Progenitor cell of endocrine pancreas (in vitro differentiated cells): Measurements from ENCODE around the gene GID4. TPM values are rescaled to one million over a fixed set of nuclear protein-coding genes. Genes with fewer than 3 reads are reported as not detected.

Experiments used
- DNase-seq: peaks from one replicate; pipeline ENCODE4 v3.0.0; 2021; ENCODE audit warnings: low spot score; ENCODE audit not compliant: unreplicated experiment
- H3K27ac Mint-ChIP-seq: 2 replicates; pipeline ENCODE4 v1.8.0; 2021; ENCODE audit warnings: mild to moderate bottlenecking, moderate library complexity, mixed read lengths
- H3K27me3 Mint-ChIP-seq: 2 replicates; pipeline ENCODE4 v1.8.0; 2021; ENCODE audit warnings: mixed read lengths
- H3K36me3 Mint-ChIP-seq: 2 replicates; pipeline ENCODE4 v1.8.0; 2022; ENCODE audit warnings: mixed read lengths; ENCODE audit not compliant: insufficient read depth
- H3K4me1 Mint-ChIP-seq: 2 replicates; pipeline ENCODE4 v1.8.0; 2021; ENCODE audit warnings: low read depth, mixed read lengths
- H3K4me3 Mint-ChIP-seq: 2 replicates; pipeline ENCODE4 v1.8.0; 2021; ENCODE audit warnings: low read depth, mild to moderate bottlenecking, moderate library complexity, mixed read lengths
- H3K9me3 Mint-ChIP-seq: 2 replicates; pipeline ENCODE4 v1.8.0; 2021; ENCODE audit warnings: low read depth, mixed read lengths
- CTCF ChIP-seq: fragments of 200-600 bp; sonication (generic); IDR thresholded peaks from one replicate; pipeline ENCODE4 v1.5.0; 2021; ENCODE audit warnings: antibody characterized with exemption, mild to moderate bottlenecking; ENCODE audit not compliant: unreplicated experiment
- total RNA-seq: library from RNA; stranded (reverse); gene quantifications from 2 replicates; pipeline ENCODE4 v1.2.1, GENCODE V29; 2021

GID4 gene
- total RNA-seq, 1 donor from 2014 or later: 12.1 TPM

GRCh38 chr17:18038149-18038850 lies 908 bp upstream of the GID4 start:
- Mint-ChIP-seq H3K36me3 (no peaks in the 10 kb centered on the region), H3K27me3 (peaks cover 6% of the 10 kb centered on the region), H3K27ac (peak overlapping the region; percentile 96), H3K4me1 (peaks cover 43% of the 10 kb centered on the region), H3K4me3 (peak overlapping the region; percentile 98), H3K9me3 (no peaks in the 10 kb centered on the region)
- no peak for TF ChIP-seq CTCF
- no peak for DNase-seq

- peak; percentile 39 for DNase-seq
- Mint-ChIP-seq H3K36me3 (no peaks in the 10 kb centered on the region), H3K9me3 (no peaks in the 10 kb centered on the region), H3K27me3 (peaks cover 6% of the 10 kb centered on the region), H3K4me1 (peaks cover 43% of the 10 kb centered on the region), H3K4me3 (peak overlapping the region; percentile 98), H3K27ac (peak overlapping the region; percentile 96)
- TF ChIP-seq CTCF: no peak
These were observed 490 bp downstream of the GID4 start for GRCh38 chr17:18039535-18040260.

- no peak for TF ChIP-seq CTCF
- peak overlapping the region; percentile 84 for H3K27ac Mint-ChIP-seq
- peak overlapping the region; percentile 98 for H3K4me3 Mint-ChIP-seq
- peaks cover 6% of the 10 kb centered on the region for H3K27me3 Mint-ChIP-seq
- H3K36me3 Mint-ChIP-seq: no peaks in the 10 kb centered on the region
- H3K4me1 Mint-ChIP-seq: peaks cover 43% of the 10 kb centered on the region
- no peak for DNase-seq
- H3K9me3 Mint-ChIP-seq: no peaks in the 10 kb centered on the region
These were observed 1.2 kb downstream of the GID4 start for GRCh38 chr17:18040261-18040858.

GRCh38 chr17:18041776-18042175 lies 2.6 kb downstream of the GID4 start:
- Mint-ChIP-seq H3K36me3 (peaks cover under 1% of the 10 kb centered on the region), H3K27me3 (peaks cover 6% of the 10 kb centered on the region), H3K4me1 (peaks cover 33% of the 10 kb centered on the region), H3K9me3 (no peaks in the 10 kb centered on the region), H3K4me3 (peak overlapping the region; percentile 98), H3K27ac (no peak overlapping the region)
- no peak for DNase-seq
- TF ChIP-seq CTCF: no peak

- peak overlapping the region; percentile 67 for H3K27ac Mint-ChIP-seq
- H3K9me3 Mint-ChIP-seq: no peaks in the 10 kb centered on the region
- H3K27me3 Mint-ChIP-seq: peaks cover 2% of the 10 kb centered on the region
- H3K4me1 Mint-ChIP-seq: peaks cover 26% of the 10 kb centered on the region
- TF ChIP-seq CTCF: no peak
- DNase-seq: no peak
- H3K4me3 Mint-ChIP-seq: peak overlapping the region; percentile 7
- peaks cover 4% of the 10 kb centered on the region for H3K36me3 Mint-ChIP-seq
These were observed 3.8 kb downstream of the GID4 start for GRCh38 chr17:18042983-18043382.
